Limb (tissue), 2 donors: ENCODE measurements around the gene CASP2.
A peak's percentile ranks its signal among the peaks of the same experiment; 100 is the strongest.

Source experiments
- DNase-seq, 2 donors: peaks; one replicate each; pipeline ENCODE4 v3.0.0-alpha.2; 2016; ENCODE audit errors: extremely low spot score in 2 of 2

Gene CASP2

GRCh38 chr7:143295870-143296269, 7.7 kb downstream of the CASP2 start:
- DNase-seq = no peak

GRCh38 chr7:143296686-143297085, 8.5 kb downstream of the CASP2 start:
- no peak for DNase-seq

DNA sequence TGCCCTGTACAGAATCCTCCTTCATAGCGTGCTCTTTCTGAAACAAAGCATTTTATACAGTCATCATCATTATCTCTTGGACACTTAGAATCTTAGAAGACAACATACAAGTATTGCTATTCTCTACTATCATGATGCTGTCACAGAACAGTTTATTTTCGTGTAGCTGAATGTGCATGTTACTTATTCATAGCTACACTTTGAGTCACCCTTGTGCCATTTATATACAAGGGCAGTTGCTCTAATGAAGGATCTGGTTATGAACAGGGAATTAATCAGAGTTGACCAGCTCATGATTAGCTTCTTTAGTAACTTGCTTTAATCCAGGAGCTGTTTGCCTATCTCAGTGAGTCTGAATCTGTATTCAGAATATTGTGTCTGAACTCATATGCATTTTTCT, 11.2 kb downstream of the CASP2 start:
- DNase-seq = no peak

DNA sequence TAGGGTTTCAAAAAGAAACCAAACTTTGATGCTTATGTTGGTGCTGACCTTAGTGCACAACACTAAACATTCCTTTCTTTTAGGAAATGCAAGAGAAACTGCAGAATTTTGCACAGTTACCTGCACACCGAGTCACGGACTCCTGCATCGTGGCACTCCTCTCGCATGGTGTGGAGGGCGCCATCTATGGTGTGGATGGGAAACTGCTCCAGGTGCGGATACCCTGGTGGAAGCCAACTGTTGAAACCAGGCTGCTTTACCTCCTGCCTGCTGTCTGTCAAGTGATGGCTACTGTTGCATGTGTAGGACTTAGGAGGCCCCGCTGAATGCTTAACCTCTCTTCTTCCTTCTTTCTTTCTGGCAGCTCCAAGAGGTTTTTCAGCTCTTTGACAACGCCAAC, 11.7 kb downstream of the CASP2 start:
- DNase-seq = no peak

DNA sequence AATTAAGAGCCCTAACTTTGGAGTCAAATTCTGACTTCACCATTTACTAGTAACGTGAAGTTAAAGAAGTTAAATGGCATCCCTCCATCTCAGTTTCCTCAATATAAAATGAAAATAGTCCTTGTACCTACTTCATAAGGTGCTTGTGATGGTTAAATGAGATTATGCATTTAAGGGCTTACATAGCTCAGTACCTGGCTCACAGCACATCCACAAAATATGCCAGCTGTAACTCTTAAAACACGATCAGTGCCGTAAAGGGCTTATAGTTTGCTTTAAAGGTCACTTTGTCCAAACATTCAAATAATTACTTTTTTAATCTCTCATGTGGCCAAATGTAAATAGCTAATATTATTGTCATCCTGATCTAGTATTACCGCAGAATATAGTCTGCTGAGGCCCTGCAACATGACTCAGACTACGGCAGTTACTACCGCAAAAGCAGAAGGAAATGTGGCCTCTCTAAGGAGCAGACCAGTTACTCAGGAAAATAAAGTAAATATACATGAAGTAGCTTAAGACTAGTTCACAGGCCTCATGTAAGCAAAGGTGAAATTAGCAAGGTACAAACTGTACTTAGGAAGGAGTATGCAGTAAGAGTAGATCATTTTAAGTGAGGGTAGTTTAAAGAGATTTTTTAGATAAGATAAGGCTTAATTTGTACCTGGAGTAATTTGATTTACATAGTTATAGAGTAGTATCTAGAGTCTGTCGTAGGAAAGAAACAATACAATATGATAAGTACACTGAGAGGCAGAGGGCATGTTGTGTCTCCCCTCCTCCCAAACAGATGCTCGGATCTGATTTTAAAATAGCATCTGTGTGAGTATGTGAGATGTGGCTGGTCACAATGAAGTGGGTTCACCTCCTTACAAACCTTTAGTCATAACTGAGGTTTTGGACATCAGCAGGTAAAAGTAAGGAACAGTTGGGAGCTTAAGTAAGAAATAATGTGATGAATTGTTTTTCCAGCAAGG, 13.1 kb downstream of the CASP2 start:
- no peak for DNase-seq

- DNase-seq = no peak
Measured at GRCh38 chr7:143303733-143304132, 15.6 kb downstream of the CASP2 start.

GRCh38 chr7:143304938-143305337, 16.8 kb downstream of the CASP2 start:
- DNase-seq = no peak

GRCh38 chr7:143305423-143306070, 17.4 kb downstream of the CASP2 start:
- no peak for DNase-seq

GRCh38 chr7:143308632-143309031, 20.5 kb downstream of the CASP2 start:
- DNase-seq = no peak

DNA sequence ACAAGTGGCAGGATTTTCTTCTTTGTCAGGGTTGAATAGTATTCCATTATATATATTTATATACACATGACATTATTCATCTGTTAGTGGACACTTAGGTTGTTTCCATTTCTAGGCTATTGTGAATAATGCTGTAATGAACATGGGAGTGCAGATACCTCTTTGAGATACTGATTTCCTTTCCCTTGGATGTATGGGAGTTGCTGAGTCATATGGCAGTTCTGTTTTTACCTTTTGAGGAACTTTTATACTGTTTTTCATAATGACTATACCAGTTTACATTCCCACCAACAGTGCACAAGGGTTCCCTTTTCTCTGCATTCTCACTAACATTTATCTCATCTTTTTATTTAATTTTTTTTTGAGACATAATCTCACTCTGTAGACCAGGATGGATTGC, 26.0 kb downstream of the CASP2 start:
- no peak for DNase-seq

DNA sequence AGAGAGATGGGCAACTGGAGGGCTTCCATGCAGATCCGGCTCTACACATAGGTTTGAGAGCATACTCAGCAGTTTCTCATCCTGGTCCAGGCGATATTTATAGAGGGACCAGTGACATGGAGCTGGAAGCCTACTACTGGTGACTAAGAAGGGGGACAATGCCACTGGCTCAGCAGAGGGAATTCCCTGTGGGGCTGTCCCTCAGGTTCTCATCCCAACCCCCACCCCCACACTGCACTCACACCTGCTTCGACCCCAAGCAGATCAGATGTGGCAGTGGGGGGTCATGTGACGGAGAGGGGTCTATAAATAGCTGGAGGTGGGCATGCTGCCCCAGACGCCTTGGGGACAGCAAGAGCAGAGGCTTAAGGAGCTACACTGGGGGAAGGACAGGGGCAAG, 27.6 kb downstream of the CASP2 start, which contains the start of gene CLCN1:
Gene CLCN1, plus strand, starts transcription at position 336 of the 400 bp plus-strand sequence. CDS start 102 bp downstream, outside the sequence.
- no peak for DNase-seq

GRCh38 chr7:143316492-143316891, 28.3 kb downstream of the CASP2 start:
- DNase-seq = no peak

DNA sequence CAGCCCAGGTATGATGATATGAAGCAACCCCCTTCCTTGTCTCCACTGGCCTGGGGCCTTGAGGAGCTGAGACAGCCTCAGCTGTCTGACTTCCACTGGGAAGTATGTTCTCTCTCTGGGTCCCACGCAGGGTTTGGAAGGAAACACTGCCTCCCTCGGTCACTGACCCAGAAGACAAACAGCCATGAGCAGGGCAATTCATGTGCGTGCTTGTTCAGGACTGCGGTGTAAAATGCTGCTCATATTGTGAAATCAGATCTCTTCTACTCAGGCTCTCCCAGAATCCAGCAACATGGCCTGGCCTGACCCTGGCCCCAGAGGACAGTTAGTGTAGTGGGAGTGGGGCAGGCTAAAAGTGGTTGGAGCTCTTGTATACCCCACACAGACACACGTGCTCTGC, 30.5 kb downstream of the CASP2 start:
- DNase-seq = no peak

DNA sequence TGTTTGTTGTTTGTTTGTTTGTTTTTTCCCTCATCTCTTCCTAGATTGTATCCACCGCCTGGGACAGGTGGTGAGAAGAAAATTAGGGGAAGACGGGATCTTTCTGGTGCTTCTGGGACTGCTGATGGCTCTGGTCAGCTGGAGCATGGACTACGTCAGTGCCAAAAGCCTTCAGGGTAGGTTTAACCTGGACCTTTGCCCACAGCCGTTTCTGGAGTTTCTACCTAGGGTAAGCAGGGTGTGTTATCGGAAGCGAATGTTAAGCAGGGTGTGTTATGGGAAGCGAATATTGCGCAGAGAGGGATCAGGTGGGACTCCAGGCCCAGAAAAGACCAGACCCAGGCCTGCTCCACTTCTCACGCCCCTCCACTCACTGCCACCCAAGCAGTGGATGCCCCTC, 32.5 kb downstream of the CASP2 start:
- no peak for DNase-seq

DNA sequence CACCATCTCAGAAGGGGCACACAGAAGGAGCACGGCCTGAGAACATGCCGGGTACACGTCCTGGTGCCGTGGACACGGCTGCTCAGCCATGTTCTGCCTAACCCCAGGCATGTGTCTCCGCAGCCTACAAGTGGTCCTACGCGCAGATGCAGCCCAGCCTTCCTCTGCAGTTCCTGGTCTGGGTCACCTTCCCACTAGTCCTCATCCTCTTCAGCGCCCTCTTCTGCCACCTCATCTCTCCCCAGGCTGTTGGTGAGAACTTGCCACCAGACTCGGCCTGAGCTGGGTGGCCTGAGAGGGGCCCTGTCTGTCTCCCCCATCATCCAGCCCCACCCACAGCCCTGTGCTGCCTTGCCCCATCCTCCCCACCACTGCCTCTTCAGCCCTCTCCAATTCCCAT, 33.1 kb downstream of the CASP2 start:
- no peak for DNase-seq

DNA sequence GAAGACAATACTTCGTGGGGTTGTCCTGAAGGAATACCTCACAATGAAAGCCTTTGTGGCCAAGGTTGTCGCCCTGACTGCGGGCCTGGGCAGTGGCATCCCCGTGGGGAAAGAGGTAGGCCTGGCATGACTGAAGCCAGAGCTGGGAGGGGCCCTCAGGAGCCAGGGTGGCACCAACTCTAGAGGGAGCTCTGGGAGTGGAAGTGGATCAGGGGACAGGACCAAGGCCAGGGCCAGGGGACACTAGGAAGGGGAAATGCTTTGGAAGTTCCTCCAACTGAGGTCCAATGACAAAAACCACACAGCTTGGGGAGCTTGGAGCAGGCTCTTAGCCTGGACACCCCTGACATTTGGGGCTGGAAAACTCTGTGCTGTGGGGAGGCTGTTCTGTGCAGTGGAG, 33.6 kb downstream of the CASP2 start:
- no peak for DNase-seq

DNA sequence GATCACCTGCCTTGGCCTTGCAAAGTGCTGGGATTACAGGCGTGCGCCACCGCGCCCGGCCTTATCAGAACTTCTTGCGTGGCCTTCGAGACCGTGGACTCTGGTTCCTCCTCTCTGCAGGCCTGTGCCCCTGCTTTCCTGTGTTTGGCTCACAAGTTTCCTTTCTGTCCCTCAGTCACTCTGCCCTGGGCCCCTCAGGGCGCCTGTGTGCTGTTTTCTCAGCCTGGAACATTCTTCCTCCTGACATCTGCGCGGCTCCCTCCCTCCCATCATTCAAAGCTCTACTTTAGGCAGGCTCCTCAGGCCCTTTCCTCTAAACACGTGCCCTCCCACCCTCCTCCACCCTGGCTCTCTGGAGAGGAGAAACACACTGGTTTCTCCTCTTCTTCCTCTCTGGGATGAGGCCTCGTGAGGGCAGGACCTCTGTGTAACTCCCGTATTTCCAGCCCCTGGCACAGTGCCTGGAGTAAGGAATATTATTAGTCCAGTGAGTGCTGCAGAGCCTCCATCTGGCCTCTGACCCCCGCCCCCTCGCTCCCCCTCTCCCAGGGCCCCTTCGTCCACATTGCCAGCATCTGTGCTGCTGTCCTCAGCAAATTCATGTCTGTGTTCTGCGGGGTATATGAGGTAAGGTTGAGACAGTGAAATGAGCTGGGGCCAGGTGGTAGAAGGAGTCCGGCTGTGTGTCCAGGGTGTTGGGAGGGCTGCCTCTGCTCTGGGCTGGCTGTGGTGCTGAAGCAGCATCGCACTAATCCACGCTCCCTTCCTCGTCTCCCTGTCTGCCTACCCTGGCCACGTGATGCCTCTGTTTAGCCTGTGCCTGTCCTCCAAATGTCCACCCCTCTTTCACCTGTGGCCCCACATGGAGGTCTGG, 34.8 kb downstream of the CASP2 start:
- peak in 1 of 2 donors; percentile 50 for DNase-seq

GRCh38 chr7:143323653-143324052, 35.5 kb downstream of the CASP2 start:
- no peak for DNase-seq

GRCh38 chr7:143325240-143325639, 37.1 kb downstream of the CASP2 start:
- no peak for DNase-seq

- DNase-seq = no peak
Measured at GRCh38 chr7:143327903-143328302, 39.8 kb downstream of the CASP2 start.

DNA sequence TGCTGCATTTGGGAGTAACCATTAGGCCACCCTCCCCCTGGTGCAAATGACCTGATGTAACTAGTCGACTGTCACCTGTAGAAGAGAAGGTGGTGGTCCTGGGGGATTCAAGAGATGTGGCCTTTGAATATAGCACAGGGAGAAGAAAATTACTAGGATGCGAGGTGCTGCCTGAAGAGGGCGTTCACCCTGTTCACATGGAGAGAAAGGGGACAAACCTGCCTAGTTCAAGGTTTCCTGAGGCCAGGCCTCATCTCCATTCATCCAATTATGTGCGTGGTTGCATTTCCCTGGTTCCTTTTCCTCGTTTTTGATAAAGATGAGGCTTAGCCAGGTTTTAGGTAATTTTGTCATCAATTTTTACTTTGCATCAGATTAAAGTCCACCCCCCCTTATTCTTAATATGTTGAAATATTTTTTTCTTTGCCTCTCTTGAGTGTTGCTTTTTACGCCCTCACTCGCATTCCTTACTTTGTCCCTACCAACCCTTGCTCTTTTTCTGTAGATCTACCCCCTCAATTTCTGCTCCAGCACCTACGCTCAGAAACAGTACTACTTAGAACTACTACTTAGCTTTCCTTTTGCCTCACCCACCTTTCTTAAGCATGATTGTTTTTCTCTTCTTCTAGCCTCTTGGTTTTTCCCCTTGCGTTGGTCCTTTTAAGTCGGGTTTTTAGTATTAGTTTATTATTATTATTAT, 41.5 kb downstream of the CASP2 start:
- DNase-seq = no peak
